IMR-90 (cell line): ENCODE data around the gene FKBP14. TPM values are rescaled to one million over a fixed set of nuclear protein-coding genes. Genes with fewer than 3 reads are reported as not detected.

Experiments used
- ATAC-seq: fragments of 200-7000 bp; cut with Tn5 transposase; 2 replicates; pipeline ENCODE4 v1.9.1; 2020; ENCODE audit warnings: low read depth, mild to moderate bottlenecking, moderate library complexity
- BruUV-seq: library from RNA; stranded (reverse); fragments of 400-500 nt; replicated peaks from 2 replicates; lab custom pipeline; 2021; lab: Mats Ljungman, UMichigan
- CTCF ChIA-PET: fragments of 300-600 bp; formaldehyde crosslinking; extraction: SDS; loops from one replicate; lab custom pipeline; 2021; ENCODE audit warnings: antibody characterized with exemption; lab: Yijun Ruan, JAX
- POLR2A ChIA-PET: fragments of 300-600 bp; sonication (Branson Sonifier 250); formaldehyde crosslinking; loops from one replicate; lab custom pipeline; 2022; ENCODE audit warnings: antibody characterized with exemption; ENCODE audit not compliant: unreplicated experiment; lab: Charles Lee
- DNase-seq: peaks from one replicate; pipeline ENCODE4 v3.0.0; 2013
- H2AFZ ChIP-seq: replicated peaks from 2 replicates; pipeline ENCODE3; 2013; ENCODE audit warnings: low read length, mild to moderate bottlenecking; ENCODE audit not compliant: poor library complexity
- H2AK5ac ChIP-seq: 2 replicates; pipeline ENCODE4 v1.6.1; 2013; ENCODE audit warnings: low read depth, low read length, inconsistent platforms
- H2AK9ac ChIP-seq: replicated peaks from 2 replicates; pipeline ENCODE3; 2013; ENCODE audit warnings: mild to moderate bottlenecking, low read depth, low read length, moderate library complexity; ENCODE audit not compliant: poor library complexity
- H2BK120ac ChIP-seq: 2 replicates; pipeline ENCODE4 v1.6.1; 2013; ENCODE audit warnings: low read depth, low read length, inconsistent platforms
- H2BK15ac ChIP-seq: 3 replicates; pipeline ENCODE4 v1.6.1; 2013; ENCODE audit warnings: low read depth, low read length, inconsistent platforms
- H2BK20ac ChIP-seq: 2 replicates; pipeline ENCODE4 v1.6.1; 2013; ENCODE audit warnings: low read depth, mild to moderate bottlenecking, inconsistent platforms, low read length, moderate library complexity
- H2BK5ac ChIP-seq: 2 replicates; pipeline ENCODE4 v1.6.1; 2013; ENCODE audit warnings: mild to moderate bottlenecking, low read depth, low read length, inconsistent platforms; ENCODE audit not compliant: poor library complexity, severe bottlenecking
- H3K14ac ChIP-seq: replicated peaks from 2 replicates; pipeline ENCODE4 v1.6.1; 2013; ENCODE audit warnings: low read depth, low read length, inconsistent platforms
- H3K18ac ChIP-seq: 2 replicates; pipeline ENCODE4 v1.6.1; 2013; ENCODE audit warnings: low read depth, low read length, control low read depth
- H3K23ac ChIP-seq: 2 replicates; pipeline ENCODE4 v1.6.1; 2013; ENCODE audit warnings: low read depth, low read length, inconsistent platforms
- H3K27ac ChIP-seq: 2 replicates; pipeline ENCODE4 v1.5.1; 2013; ENCODE audit warnings: mild to moderate bottlenecking, control low read depth, low read length; ENCODE audit not compliant: insufficient read depth
- H3K27me3 ChIP-seq: 2 replicates; pipeline ENCODE4 v1.6.1; 2013; ENCODE audit warnings: low read length; ENCODE audit not compliant: control insufficient read depth, insufficient read depth
- H3K36me3 ChIP-seq: 2 replicates; pipeline ENCODE4 v1.6.1; 2013; ENCODE audit warnings: low read length, mixed read lengths; ENCODE audit not compliant: control insufficient read depth, insufficient read depth
- H3K4ac ChIP-seq: 2 replicates; pipeline ENCODE4 v1.6.1; 2013; ENCODE audit warnings: low read depth, low read length, inconsistent platforms
- H3K4me1 ChIP-seq: 2 replicates; pipeline ENCODE4 v1.6.1; 2013; ENCODE audit warnings: low read length, mixed read lengths; ENCODE audit not compliant: control insufficient read depth, insufficient read depth
- H3K4me2 ChIP-seq: 2 replicates; pipeline ENCODE4 v1.6.1; 2013; ENCODE audit warnings: low read depth, mild to moderate bottlenecking, control low read depth, low read length, moderate library complexity
- H3K4me3 ChIP-seq: 2 replicates; pipeline ENCODE4 v1.5.1; 2013; ENCODE audit warnings: low read depth, mild to moderate bottlenecking, control low read depth, low read length, moderate library complexity; ENCODE audit not compliant: insufficient read depth
- H3K56ac ChIP-seq: 2 replicates; pipeline ENCODE4 v1.6.1; 2013; ENCODE audit warnings: low read length, inconsistent platforms; ENCODE audit not compliant: insufficient read depth; ENCODE audit errors: extremely low read depth
- H3K79me1 ChIP-seq, 2 experiments: 2 replicates each; pipeline ENCODE4 v1.6.1; 2013; ENCODE audit warnings: low read length in 2 of 2, inconsistent platforms in 1 of 2, low read depth in 1 of 2
- H3K9ac ChIP-seq: 2 replicates; pipeline ENCODE4 v1.6.1; 2013; ENCODE audit warnings: low read depth, low read length, control low read depth
- H3K9me1 ChIP-seq: 2 replicates; pipeline ENCODE4 v1.6.1; 2013; ENCODE audit warnings: low read length, inconsistent platforms; ENCODE audit not compliant: insufficient read depth
- H3K9me3 ChIP-seq: 2 replicates; pipeline ENCODE4 v1.6.1; 2013; ENCODE audit warnings: low read length; ENCODE audit not compliant: control insufficient read depth, insufficient read depth
- H4K20me1 ChIP-seq: 2 replicates; pipeline ENCODE4 v1.6.1; 2013; ENCODE audit warnings: low read length, inconsistent platforms; ENCODE audit not compliant: insufficient read depth
- H4K5ac ChIP-seq: 2 replicates; pipeline ENCODE4 v1.6.1; 2013; ENCODE audit warnings: mild to moderate bottlenecking, low read depth, low read length, control low read depth
- H4K8ac ChIP-seq, 2 experiments: 2 replicates each; pipeline ENCODE4 v1.6.1; 2013; ENCODE audit warnings: low read depth in 2 of 2, low read length in 2 of 2, control low read depth in 1 of 2, inconsistent platforms in 1 of 2
- H4K91ac ChIP-seq: 2 replicates; pipeline ENCODE4 v1.6.1; 2013; ENCODE audit warnings: low read depth, low read length, inconsistent platforms; ENCODE audit not compliant: insufficient read depth
- CHD1 ChIP-seq: IDR thresholded peaks from 2 replicates; pipeline ENCODE4 v1.6.1; 2012; ENCODE audit warnings: low read depth, low read length, improper control_type of control experiment
- CTCF ChIP-seq: conservative IDR thresholded peaks from 2 replicates; pipeline ENCODE4 v1.5.1; 2012; ENCODE audit warnings: mild to moderate bottlenecking, low read depth, low read length, improper control_type of control experiment
- FOS ChIP-seq: fragments of 150-350 bp; IDR thresholded peaks from 2 replicates; pipeline ENCODE4 v1.6.1; 2016; ENCODE audit warnings: low read depth, low read length
- MAFK ChIP-seq: IDR thresholded peaks from 2 replicates; pipeline ENCODE4 v1.6.1; 2012; ENCODE audit warnings: low read depth, low read length, improper control_type of control experiment
- NFE2L2 ChIP-seq: fragments of 150-350 bp; IDR thresholded peaks from 2 replicates; pipeline ENCODE4 v1.6.1; 2016; ENCODE audit warnings: low read depth, mild to moderate bottlenecking, low read length
- RAD21 ChIP-seq: IDR thresholded peaks from 2 replicates; pipeline ENCODE4 v1.6.1; 2012; ENCODE audit warnings: low read length, improper control_type of control experiment
- RFX5 ChIP-seq: IDR thresholded peaks from 2 replicates; pipeline ENCODE4 v1.8.0; 2012; ENCODE audit warnings: low read depth, mild to moderate bottlenecking, low read length, moderate library complexity
- SMC3 ChIP-seq: fragments of 150-350 bp; IDR thresholded peaks from 2 replicates; pipeline ENCODE4 v1.6.1; 2016; ENCODE audit warnings: low read depth, mild to moderate bottlenecking, antibody characterized with exemption, low read length, moderate library complexity
- WGBS, 2 experiments: methylation state at CpG; one replicate each; pipeline versions ENCODE4 v1.1.5 to v1.1.7; 2013; ENCODE audit warnings: missing lambda C conversion rate in 2 of 2; ENCODE audit not compliant: insufficient read length in 1 of 2; ENCODE audit errors: extremely low coverage in 2 of 2; 5-methylcytosine and 5-hydroxymethylcytosine counted together
- dilution Hi-C: fragments of 300-500 bp; cut with HindIII; formaldehyde crosslinking; loops from one replicate; pipeline ENCODE4 v1.14.3; 2018; ENCODE audit warnings: low sequenced_read_pairs; ENCODE audit not compliant: unreplicated experiment
- in situ Hi-C: fragments of 300-500 bp; cut with MboI; formaldehyde crosslinking; loops from 3 replicates; pipeline ENCODE4 v1.14.3; 2019; ENCODE audit warnings: low sequenced_read_pairs, inconsistent platforms, mixed read lengths
- intact Hi-C: fragments of 100-400 bp; cut with micrococcal nuclease; formaldehyde crosslinking; loops from 2 replicates; pipeline ENCODE4 v1.10.0; 2022
- polyA plus RNA-seq, 3 experiments: library from polyadenylated mRNA; depleted of rRNA; stranded (reverse); fragments of >200 nt; gene quantifications; 2 replicates each; pipeline ENCODE4 v1.2.3, GENCODE V29; 2012; ENCODE audit warnings: low replicate concordance in 1 of 3
- total RNA-seq: library from RNA; depleted of rRNA; stranded (reverse); fragments of >200 nt; gene quantifications from 2 replicates; pipeline ENCODE4 v1.2.3, GENCODE V29; 2012

Gene FKBP14
- total and polyA plus RNA-seq, 2 of the 4 experiments (the other 2 are of a cell fraction), result 26.3 to 27.1 TPM

- no peak for DNase-seq
- WGBS, 2 experiments, result no CpG with 5 or more reads among the region's 2 CpGs
- H3K9me3 ChIP-seq, result no peaks in the 10 kb centered on the region; the same call in 1 of the 2 replicates
- ATAC-seq, result no peak
- no peak overlapping the region for H2BK15ac ChIP-seq
- no peaks in the 10 kb centered on the region for H3K4me1 ChIP-seq
- intact Hi-C loops, result no loop called here
- H2AK9ac ChIP-seq, result no peak overlapping the region
- H4K20me1 ChIP-seq, result no peaks in the 10 kb centered on the region; the same call in 1 of the 2 replicates
- H4K5ac ChIP-seq, result no peak overlapping the region
- H2AK5ac ChIP-seq, result no peak overlapping the region
- no peak overlapping the region for H4K8ac ChIP-seq
- no peak overlapping the region for H4K91ac ChIP-seq
- no peak overlapping the region for H3K4ac ChIP-seq
- POLR2A ChIA-PET, result no interaction called here
- H2BK20ac ChIP-seq, result no peak overlapping the region
- TF ChIP-seq FOS (no peak), SMC3 (no peak), CTCF (no peak), RAD21 (no peak), MAFK (no peak), RFX5 (no peak), CHD1 (no peak), NFE2L2 (no peak)
- no peak overlapping the region for H3K27ac ChIP-seq
- H3K36me3 ChIP-seq, result peaks cover 21% of the 10 kb centered on the region
- in situ Hi-C loops, result no loop called here
- CTCF ChIA-PET, result interaction anchor here (0.7 kb wide), 1 partner anchor 45 kb away, joined by 3 read pairs; no protein-coding TSS in a partner anchor
- dilution Hi-C loops, result no loop called here
- H3K18ac ChIP-seq, result no peak overlapping the region
- no peak overlapping the region for H3K4me2 ChIP-seq
- no peak overlapping the region for H3K56ac ChIP-seq
- no peak overlapping the region for H3K4me3 ChIP-seq
- H3K9ac ChIP-seq, result no peak overlapping the region
- no peak overlapping the region for H3K23ac ChIP-seq
- BruUV-seq, result no TSS peak
- no peak overlapping the region for H3K14ac ChIP-seq
- no peak overlapping the region for H2BK120ac ChIP-seq
- no peaks in the 10 kb centered on the region for H3K9me1 ChIP-seq
- H2AFZ ChIP-seq, result no peak overlapping the region
- peaks cover 15 to 18% of the 10 kb centered on the region in 2 experiments for H3K79me1 ChIP-seq
- H2BK5ac ChIP-seq, result no peak overlapping the region
- H3K27me3 ChIP-seq, result no peaks in the 10 kb centered on the region
Measured at GRCh38 chr7:30047124-30047523, 20.6 kb upstream of the FKBP14 start.
